MM.1S (cell line): Measurements from ENCODE around the gene CD46.

Experiments used
- EZH2phosphoT487 ChIP-seq: fragments of 300-600 bp; sonication (generic); IDR thresholded peaks from 2 replicates; pipeline ENCODE4 v1.6.1; 2018; ENCODE audit warnings: antibody characterized with exemption, low read length
- TF ChIP-seq, protein P1 (sequence below): fragments of 300-600 bp; sonication (generic); IDR thresholded peaks from 2 replicates; pipeline ENCODE4 v1.5.1; 2016; ENCODE audit warnings: antibody characterized with exemption, low read length, mixed read lengths

DNA sequence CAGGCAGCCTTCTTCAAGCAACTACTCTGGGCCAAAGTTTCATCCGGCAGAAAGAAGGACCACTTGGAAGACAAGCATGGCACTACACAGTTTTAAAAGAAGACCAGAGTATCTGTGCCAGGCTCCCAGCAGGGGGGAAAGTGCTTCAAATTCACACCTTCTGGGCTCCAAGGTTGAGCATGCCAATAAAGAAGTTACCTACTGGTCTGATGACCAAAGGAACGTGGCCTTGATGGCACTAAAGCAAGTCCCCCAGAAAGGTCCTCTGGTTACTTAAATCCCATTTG is 73.5 kb downstream of the CD46 start:
- TF ChIP-seq, protein P1, sequence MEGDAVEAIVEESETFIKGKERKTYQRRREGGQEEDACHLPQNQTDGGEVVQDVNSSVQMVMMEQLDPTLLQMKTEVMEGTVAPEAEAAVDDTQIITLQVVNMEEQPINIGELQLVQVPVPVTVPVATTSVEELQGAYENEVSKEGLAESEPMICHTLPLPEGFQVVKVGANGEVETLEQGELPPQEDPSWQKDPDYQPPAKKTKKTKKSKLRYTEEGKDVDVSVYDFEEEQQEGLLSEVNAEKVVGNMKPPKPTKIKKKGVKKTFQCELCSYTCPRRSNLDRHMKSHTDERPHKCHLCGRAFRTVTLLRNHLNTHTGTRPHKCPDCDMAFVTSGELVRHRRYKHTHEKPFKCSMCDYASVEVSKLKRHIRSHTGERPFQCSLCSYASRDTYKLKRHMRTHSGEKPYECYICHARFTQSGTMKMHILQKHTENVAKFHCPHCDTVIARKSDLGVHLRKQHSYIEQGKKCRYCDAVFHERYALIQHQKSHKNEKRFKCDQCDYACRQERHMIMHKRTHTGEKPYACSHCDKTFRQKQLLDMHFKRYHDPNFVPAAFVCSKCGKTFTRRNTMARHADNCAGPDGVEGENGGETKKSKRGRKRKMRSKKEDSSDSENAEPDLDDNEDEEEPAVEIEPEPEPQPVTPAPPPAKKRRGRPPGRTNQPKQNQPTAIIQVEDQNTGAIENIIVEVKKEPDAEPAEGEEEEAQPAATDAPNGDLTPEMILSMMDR: no peak
- TF ChIP-seq EZH2phosphoT487: no peak
